H4 (cell line): Measurements from ENCODE around the gene LRCOL1. TPM values are rescaled to one million over a fixed set of nuclear protein-coding genes. Genes with fewer than 3 reads are reported as not detected.
"Not testable (repeated sequence)": the region's sequence is repeated elsewhere in the genome, so short reads cannot be mapped to it uniquely, and the experiment has no call there.

ENCODE experiments used
- DNase-seq: peaks from one replicate; pipeline ENCODE4 v3.0.0-alpha.2; 2015; ENCODE audit warnings: low spot score
- total RNA-seq: library from RNA; depleted of rRNA; stranded (reverse); fragments of >200 nt; shearing (Covaris generic); gene quantifications from 2 replicates; pipeline ENCODE4 v1.2.3, GENCODE V29; 2014

Gene LRCOL1
- total RNA-seq, 1 experiment from 2014 or later: not detected

DNA sequence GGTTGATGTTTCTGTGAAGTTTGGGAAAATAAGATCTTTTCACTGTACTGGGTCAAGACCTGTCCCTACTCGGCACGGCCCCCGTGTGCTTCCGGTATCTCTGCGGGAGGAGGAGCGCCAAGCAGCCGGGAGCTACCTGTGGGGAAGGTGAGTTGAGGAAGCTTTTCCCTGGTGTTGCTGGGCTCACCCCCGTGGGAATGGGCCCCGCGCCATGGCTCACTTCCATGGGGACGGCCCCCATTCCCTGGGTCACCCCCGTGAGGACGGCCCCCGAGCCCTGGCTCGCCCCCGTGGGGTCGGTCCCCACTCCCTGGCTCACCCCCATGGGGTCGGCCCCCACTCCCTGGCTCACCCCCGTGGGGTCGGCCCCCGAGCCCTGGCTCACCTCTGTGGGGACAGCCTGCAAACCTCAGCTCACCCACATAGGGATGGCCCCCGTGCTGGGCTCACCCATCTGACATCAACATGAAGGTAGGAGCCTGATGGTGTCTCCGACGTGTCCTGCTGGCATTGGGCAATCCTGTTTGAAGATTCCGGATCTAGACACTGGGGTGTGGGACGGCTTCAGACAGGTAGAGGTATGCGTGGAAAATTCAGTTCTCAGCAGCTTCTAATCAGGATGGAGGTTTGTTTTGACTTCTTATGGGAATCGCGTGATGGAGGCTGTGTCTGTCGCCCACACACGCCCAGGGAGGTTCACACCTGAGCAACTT is 9.1 kb downstream of the LRCOL1 start:
- DNase-seq: no peak

DNA sequence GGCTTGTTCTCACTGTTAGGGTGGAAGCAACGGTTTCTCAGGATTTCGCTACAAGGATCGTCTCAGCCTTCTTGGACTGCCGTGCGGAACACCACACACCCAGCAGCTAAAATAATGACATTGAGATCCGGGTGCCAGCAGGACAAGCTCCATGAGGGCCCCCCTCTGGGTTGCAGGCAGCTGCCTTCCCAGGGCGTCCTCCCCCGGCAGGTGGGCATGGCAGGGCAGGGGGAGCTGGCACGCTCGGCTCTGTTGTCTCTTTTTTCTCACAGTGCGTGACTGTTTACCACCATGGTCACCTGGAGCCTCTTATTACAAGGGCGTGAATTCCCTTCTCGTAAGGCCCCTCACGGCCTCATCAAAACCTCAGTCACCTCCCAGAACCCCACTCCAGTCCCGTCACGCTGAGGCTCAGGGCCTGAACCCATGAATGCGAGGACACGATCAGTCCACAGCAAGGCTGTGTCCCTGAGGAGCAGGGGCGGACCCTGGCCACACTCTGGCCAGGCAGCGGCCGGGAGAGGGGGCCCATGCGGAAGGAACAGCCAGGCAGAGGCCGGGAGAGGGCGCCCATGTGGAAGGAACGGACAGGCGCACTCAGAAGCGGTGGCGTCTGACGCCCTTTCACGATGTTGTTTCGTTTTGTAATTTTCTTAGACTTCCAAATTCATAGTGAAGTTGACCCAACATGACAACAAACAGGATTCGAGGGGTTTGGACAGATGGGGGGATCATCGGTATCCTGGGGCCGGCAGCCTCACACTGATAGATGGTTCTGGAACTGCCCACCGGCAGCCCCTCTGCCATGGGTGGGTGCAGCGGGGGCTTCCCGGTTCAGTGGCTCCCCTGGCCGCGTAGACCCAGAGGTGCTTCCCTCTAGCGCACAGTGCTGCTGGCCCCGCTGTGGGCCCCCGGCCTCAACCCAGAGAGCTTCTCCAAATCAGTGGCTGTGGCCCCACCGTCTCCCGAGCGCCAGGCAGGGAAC is 10.0 kb downstream of the LRCOL1 start:
- DNase-seq: peak; percentile 60

- not testable (repeated sequence) for DNase-seq
Measured at GRCh38 chr12:132599502-132599901, 10.9 kb downstream of the LRCOL1 start.

GRCh38 chr12:132597333-132598316 is 12.8 kb downstream of the LRCOL1 start:
- DNase-seq: peak; percentile 47

GRCh38 chr12:132596016-132596415 is 14.4 kb downstream of the LRCOL1 start:
- DNase-seq: peak; percentile 36

- DNase-seq: no peak
Measured at GRCh38 chr12:132595183-132595582, 15.2 kb downstream of the LRCOL1 start.

GRCh38 chr12:132593938-132594358 is 16.4 kb downstream of the LRCOL1 start:
- peak; percentile 84 for DNase-seq

- no peak for DNase-seq
Measured at GRCh38 chr12:132593521-132593920, 16.9 kb downstream of the LRCOL1 start.

DNA sequence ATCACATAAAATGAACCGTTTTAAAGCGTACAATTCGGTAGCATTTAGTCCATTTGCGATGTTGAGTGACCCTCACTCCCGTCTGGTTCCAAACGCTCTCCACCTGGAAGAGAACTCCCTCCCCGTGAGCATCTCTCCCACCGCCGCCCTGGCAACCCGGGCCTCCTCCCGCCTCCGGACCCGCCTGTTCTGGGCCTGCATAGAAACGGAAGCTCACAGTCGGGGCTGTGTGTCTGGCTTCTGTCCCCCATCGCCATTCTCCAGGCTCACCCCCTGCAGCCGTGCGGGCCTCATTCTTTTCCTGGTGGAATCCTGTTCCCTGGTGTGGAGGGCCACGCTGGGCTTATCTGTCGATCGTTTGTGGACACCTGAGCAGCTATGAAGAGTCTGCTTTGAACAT is 17.3 kb downstream of the LRCOL1 start:
- no peak for DNase-seq

DNA sequence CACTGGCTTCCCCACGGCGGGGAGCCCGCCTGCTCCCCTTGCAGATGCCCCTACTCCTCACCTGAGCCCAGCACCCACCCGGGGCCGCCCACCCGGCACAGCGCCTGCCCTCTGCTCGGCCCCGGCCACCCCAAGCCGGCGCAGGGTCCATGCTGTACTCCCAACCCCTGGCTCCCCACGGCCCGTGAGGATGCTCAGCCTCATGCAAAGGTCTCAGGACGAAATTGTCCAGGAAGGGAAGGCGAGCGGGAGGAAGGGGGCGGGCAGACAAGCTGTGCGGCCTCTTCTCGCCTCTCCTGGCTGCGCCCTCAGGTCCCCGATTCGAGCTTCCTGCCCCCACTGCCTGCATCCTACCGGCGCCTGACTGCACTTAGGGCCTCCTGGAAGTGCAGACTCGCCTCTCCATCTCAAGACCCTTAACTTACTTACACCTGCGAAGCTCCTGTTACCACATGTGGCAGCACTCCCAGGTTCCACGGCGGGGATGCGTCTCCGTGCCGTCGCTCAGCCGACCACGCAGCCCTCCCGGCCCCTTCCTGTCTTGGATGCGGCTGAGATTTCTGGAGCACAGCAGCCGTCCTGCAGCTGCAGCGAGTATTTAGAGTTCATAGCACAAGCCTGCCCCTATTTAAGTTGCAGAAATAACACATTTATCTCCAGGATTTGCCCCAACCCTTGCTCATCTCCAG is 18.0 kb downstream of the LRCOL1 start:
- no peak for DNase-seq

DNA sequence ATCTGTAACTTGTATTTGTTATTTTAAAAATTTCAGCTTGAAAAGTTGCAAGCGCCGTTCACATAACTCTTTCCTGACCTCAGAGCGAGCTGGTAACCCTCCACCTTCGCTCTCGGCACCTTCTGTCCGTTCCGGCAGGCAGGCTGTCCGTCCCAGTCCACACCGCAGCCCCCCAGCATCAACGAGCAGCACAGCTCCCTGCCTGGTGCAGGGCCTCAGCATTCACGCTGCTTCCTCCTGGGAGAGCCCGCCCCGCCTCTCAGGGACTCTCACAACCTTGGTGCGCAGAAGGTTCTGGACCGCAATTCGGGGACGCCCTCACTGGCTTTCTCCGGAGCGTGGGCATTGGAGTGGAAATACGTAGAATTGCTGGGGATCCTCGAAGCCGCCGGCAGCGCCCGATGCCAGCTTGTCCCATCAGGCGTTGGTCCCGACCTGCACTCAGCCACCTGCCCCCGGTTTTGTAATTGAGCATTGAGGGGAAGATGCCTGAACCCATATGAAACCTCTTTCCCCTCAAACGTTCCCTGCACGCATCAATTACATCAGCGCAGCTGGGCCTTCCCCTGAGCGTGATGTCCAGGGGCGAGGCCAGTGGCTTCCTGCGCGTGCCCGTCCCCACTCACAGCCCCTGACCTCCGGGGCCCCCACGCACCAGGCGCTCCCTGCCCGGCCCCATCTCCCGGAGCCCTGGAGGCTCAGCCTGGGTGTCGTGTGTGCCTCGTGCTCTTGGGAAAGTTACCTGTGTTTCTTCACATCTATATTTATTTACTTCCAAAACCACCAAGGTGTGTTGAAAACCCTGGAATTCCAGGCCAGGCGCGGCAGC is 19.1 kb downstream of the LRCOL1 start:
- DNase-seq: no peak

GRCh38 chr12:132588821-132589669 is 21.3 kb downstream of the LRCOL1 start:
- DNase-seq: no peak

DNA sequence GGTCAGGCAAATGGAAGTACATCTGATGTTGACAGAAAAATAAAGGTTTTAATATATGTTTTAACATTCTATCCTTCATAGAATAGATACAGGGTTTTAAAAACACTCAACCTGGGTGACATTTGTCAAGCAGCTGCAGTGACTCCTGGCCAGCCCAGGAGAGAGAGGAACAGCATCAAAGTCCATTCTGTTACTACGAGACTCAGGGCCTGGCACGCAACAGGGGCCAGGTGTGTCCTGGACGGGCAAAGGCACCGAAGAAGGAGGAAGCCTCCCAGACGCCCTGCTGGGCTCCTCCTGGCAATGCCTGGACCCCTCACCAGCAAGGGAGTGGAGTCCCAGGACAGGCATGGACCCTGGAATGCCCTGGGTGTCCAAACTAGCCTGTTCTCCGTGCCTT is 22.1 kb downstream of the LRCOL1 start:
- no peak for DNase-seq

GRCh38 chr12:132587781-132588180 is 22.6 kb downstream of the LRCOL1 start:
- no peak for DNase-seq

DNA sequence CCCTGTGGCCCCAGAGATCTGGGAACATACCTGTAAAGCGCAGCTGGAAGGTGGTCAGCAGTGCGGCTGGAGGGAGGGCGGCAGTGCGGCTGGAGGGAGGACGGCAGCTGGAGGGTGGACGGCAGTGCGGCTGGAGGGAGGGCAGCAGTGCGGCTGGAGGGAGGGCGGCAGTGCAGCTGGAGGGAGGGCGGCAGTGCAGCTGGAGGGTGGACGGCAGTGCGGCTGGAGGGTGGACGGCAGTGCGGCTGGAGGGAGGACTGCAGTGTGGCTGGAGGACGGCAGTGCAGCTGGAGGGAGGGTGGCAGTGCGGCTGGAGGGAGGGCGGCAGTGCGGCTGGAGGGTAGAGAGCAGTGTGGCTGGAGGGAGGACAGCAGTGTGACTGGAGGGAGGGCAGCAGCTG is 23.5 kb downstream of the LRCOL1 start:
- DNase-seq: no peak

DNA sequence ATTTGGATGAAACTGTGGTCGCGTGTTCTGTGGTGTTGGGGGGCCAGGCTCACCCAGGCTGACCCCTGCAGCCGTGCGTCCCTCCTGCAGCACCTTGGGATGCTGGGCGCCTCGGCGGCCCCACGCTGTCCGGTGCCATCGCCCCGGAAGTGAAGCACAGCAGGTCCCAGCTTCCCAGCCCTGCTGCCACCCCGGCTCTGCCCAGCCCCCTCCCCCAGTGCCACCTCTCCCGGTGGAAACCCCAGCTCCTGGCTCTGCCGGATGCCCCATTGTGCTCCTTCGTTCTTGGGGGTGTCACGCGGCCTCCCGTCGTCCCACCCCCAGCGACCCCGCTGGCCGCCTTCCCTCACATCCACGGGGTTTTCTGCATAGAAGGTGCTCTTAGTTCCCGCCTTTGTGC is 25.2 kb downstream of the LRCOL1 start:
- no peak for DNase-seq

GRCh38 chr12:132584429-132584828 is 26.0 kb downstream of the LRCOL1 start:
- DNase-seq: no peak

- no peak for DNase-seq
Measured at GRCh38 chr12:132583736-132584135, 26.6 kb downstream of the LRCOL1 start.

- no peak for DNase-seq
Measured at GRCh38 chr12:132583411-132583710, 27.0 kb downstream of the LRCOL1 start.
